Measurements from ENCODE around the gene NCK2. TPM values are rescaled to one million over a fixed set of nuclear protein-coding genes. Genes with fewer than 3 reads are reported as not detected.

NCK2 gene
- total and polyA plus RNA-seq, 2 experiments from 2014 or later = 72.6 to 100 TPM

- no peaks in the 10 kb centered on the region for H3K9me2 ChIP-seq (replicated peaks; ENCODE audit: insufficient read depth)
- H3K4me1 ChIP-seq (ENCODE audit: insufficient read depth) = no peaks in the 10 kb centered on the region
- H4K20me1 ChIP-seq (ENCODE audit: insufficient read depth, poor library complexity, severe bottlenecking) = peaks cover 27% of the 10 kb centered on the region
- no peaks in the 10 kb centered on the region for H3K9me3 ChIP-seq (ENCODE audit: low read depth)
- 96% methylated on average over 3 of the region's 3 CpGs for WGBS (ENCODE audit: low lambda C conversion rate, missing lambda C conversion rate)
- no peak overlapping the region for H3K27ac ChIP-seq
- no peaks in the 10 kb centered on the region for H3K27me3 ChIP-seq
- TF ChIP-seq CTCF (IDR thresholded peaks at IDR 0.05; ENCODE audit: poor library complexity) (no peak), EZH2 (IDR thresholded peaks at IDR 0.05; ENCODE audit: borderline replicate concordance) (no peak), EZH2phosphoT487 (IDR thresholded peaks at IDR 0.05; ENCODE audit: low read depth, severe bottlenecking, unreplicated experiment) (no peak)
- no peaks in the 10 kb centered on the region for H3K36me3 ChIP-seq (replicated peaks; ENCODE audit: insufficient read depth, low read depth)
- peaks cover 81% of the 10 kb centered on the region for H3K79me2 ChIP-seq
- DNase-seq (ENCODE audit: low spot score) = no peak
- no peak overlapping the region for H3K4me3 ChIP-seq
- H3K4me2 ChIP-seq = no peak overlapping the region
- H2AFZ ChIP-seq = no peak overlapping the region
Observed at GRCh38 chr2:105889046-105889445, 144.3 kb downstream of the NCK2 start.

DNA sequence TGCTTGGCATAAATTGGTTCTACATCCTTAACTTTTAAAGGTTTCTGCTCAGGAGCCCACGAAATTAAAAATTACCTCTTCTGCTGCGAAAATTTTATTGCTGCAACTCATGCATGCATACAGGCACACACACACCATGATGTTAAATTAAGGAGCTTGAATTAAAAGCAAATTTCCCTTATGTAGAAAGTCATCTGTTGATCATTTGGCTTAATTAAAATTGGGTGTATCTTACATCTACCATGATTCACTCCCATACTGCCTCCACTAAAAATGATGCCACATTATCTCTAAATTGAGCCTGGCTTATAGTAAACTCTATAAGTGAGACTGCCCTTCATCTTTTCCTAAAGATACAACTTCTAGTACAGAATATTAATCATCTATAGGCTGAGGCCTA is 145.4 kb downstream of the NCK2 start:
- H3K4me3 ChIP-seq = no peak overlapping the region
- H3K4me1 ChIP-seq (ENCODE audit: insufficient read depth) = no peaks in the 10 kb centered on the region
- H2AFZ ChIP-seq = no peak overlapping the region
- H3K79me2 ChIP-seq = peaks cover 76% of the 10 kb centered on the region
- no peaks in the 10 kb centered on the region for H3K9me3 ChIP-seq (ENCODE audit: low read depth)
- H3K4me2 ChIP-seq = no peak overlapping the region
- 94% methylated on average over 2 of the region's 2 CpGs for WGBS (ENCODE audit: low lambda C conversion rate, missing lambda C conversion rate)
- no peak for DNase-seq (ENCODE audit: low spot score)
- no peak overlapping the region for H3K27ac ChIP-seq
- H3K27me3 ChIP-seq = no peaks in the 10 kb centered on the region
- no peaks in the 10 kb centered on the region for H3K9me2 ChIP-seq (replicated peaks; ENCODE audit: insufficient read depth)
- H4K20me1 ChIP-seq (ENCODE audit: insufficient read depth, poor library complexity, severe bottlenecking) = peaks cover 18% of the 10 kb centered on the region
- TF ChIP-seq EZH2phosphoT487 (IDR thresholded peaks at IDR 0.05; ENCODE audit: low read depth, severe bottlenecking, unreplicated experiment) (no peak), EZH2 (IDR thresholded peaks at IDR 0.05; ENCODE audit: borderline replicate concordance) (no peak), CTCF (IDR thresholded peaks at IDR 0.05; ENCODE audit: poor library complexity) (no peak)
- no peaks in the 10 kb centered on the region for H3K36me3 ChIP-seq (replicated peaks; ENCODE audit: insufficient read depth, low read depth)

GRCh38 chr2:105890856-105891255 is 146.1 kb downstream of the NCK2 start:
- H3K4me3 ChIP-seq = no peak overlapping the region
- TF ChIP-seq CTCF (IDR thresholded peaks at IDR 0.05; ENCODE audit: poor library complexity) (no peak), EZH2 (IDR thresholded peaks at IDR 0.05; ENCODE audit: borderline replicate concordance) (no peak), EZH2phosphoT487 (IDR thresholded peaks at IDR 0.05; ENCODE audit: low read depth, severe bottlenecking, unreplicated experiment) (no peak)
- no peaks in the 10 kb centered on the region for H3K9me3 ChIP-seq (ENCODE audit: low read depth)
- H3K36me3 ChIP-seq (replicated peaks; ENCODE audit: insufficient read depth, low read depth) = no peaks in the 10 kb centered on the region
- no peak overlapping the region for H3K27ac ChIP-seq
- H2AFZ ChIP-seq = no peak overlapping the region
- no peaks in the 10 kb centered on the region for H3K4me1 ChIP-seq (ENCODE audit: insufficient read depth)
- H3K4me2 ChIP-seq = no peak overlapping the region
- peaks cover 12% of the 10 kb centered on the region for H4K20me1 ChIP-seq (ENCODE audit: insufficient read depth, poor library complexity, severe bottlenecking)
- no peaks in the 10 kb centered on the region for H3K9me2 ChIP-seq (replicated peaks; ENCODE audit: insufficient read depth)
- WGBS (ENCODE audit: low lambda C conversion rate, missing lambda C conversion rate) = 96% methylated on average over 10 of the region's 10 CpGs
- H3K27me3 ChIP-seq = no peaks in the 10 kb centered on the region
- no peak for DNase-seq (ENCODE audit: low spot score)
- peaks cover 74% of the 10 kb centered on the region for H3K79me2 ChIP-seq
